GM04504 (cell line): ENCODE measurements around the gene KCNQ2.

Experiments used
- DNase-seq: peaks from one replicate; pipeline ENCODE4 v3.0.0-alpha.2; 2012; ENCODE audit warnings: low read depth

Gene KCNQ2

DNA sequence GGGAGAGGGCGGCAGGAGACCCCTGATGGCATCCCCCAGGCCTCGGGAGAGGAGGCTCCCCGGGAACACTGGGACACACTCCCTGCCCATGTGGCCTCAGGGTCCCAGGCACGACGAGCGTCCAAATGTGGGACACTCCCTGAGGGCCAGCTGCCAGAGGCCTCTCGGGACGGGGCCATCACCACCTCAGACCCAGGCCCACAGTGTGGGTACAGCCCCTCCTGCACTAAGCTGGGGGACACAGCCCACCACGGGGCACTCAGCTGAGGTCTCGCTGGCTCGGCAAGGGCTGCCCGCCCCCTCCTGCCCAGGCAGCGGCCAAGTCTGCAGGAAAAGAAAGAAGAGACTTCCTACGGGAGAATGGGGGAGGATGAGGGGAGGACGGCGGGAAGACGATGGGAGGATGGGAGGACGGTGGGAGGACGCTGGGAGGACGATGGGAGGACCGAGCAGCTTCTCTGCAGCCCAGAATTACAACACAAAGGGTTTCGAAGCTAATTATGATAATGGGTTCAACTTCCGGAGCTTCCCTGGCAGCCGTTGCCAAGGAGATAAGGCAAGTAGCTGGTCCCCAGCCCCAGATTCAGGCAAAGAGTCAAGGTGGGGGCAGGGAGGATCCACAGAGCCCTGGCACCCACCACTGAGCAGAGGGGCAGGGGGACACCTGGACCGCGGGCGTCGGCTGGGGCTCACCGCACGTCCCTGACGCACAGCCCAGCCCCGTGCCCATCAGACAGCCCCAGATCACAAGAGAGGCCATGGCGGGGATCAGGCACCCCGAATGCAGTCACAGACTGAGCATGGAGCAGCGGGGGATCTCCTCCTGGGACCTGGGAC lies 17.5 kb downstream of the KCNQ2 start:
- no peak for DNase-seq

DNA sequence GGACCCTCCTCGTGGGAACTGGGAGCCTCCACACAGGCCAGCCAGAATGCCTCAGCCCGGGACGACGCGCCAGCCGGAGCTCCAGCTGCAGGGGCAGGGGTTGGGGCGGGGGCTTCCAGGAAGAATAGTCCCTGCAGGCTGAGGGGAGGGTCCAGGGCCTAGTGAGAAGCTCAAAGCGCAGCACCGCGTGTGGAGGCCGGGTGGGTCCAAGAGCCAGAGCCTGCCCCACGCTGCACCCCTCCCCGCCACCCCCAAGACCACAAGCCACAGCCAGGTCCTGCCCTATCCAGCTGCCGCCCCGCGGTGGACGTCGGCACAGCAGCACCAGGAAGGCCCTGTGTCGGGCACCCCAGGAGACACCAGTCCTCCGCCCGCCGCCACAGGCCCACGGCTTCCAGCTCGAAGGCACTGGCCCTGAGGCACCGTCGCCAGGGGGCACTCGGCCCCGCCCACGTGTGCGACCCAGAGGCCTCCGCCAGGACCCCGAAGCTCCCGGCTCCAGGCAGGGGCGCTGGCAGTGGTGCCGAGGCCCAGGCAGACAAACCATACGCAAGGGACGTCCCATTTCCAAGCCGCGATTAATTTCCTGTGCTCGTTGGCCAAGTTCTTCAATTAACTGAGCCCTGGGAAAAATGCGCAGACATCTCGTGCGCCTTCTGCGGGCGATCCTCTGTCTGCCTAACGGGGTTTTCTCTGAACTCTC lies 19.5 kb downstream of the KCNQ2 start:
- DNase-seq, result no peak

DNA sequence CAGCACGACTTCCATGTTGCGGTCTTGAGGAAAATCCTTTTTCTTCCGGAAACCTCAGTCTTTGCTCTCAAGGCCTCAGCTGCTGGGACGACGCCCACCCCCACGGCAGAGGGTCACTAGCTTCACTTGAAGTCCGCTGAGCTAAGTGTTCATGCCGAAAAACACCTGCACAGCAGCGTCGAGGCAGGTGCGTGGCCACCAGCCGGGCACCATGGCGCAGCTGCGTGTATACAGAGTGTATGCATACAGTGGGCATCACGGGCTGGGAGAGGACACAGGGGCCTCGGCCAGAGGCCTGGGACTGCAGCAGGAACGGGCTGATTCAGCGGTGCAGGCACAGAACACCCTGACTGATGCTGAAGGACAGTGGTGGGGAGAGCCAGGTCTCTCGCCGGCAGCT lies 20.1 kb downstream of the KCNQ2 start:
- no peak for DNase-seq

DNA sequence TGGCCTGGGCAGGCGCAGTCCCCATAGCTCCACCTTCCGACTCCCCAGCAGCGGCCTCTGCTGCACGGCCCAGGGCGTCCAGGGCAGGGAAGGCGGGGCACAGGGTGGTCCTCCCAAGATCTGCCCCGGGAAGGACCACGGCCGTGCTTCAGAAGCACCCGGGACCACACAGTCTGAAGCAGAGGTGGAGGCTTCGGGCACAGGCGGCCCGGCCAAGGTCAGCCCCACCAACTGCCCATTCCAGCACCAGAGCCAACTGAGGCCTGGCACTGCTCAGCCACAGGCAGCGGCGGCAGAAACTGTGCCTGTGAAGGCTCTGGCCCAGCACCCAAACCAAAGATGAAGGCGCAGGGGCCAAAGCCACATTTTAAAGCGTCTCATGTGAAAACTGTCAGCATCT lies 20.6 kb downstream of the KCNQ2 start:
- no peak for DNase-seq

DNA sequence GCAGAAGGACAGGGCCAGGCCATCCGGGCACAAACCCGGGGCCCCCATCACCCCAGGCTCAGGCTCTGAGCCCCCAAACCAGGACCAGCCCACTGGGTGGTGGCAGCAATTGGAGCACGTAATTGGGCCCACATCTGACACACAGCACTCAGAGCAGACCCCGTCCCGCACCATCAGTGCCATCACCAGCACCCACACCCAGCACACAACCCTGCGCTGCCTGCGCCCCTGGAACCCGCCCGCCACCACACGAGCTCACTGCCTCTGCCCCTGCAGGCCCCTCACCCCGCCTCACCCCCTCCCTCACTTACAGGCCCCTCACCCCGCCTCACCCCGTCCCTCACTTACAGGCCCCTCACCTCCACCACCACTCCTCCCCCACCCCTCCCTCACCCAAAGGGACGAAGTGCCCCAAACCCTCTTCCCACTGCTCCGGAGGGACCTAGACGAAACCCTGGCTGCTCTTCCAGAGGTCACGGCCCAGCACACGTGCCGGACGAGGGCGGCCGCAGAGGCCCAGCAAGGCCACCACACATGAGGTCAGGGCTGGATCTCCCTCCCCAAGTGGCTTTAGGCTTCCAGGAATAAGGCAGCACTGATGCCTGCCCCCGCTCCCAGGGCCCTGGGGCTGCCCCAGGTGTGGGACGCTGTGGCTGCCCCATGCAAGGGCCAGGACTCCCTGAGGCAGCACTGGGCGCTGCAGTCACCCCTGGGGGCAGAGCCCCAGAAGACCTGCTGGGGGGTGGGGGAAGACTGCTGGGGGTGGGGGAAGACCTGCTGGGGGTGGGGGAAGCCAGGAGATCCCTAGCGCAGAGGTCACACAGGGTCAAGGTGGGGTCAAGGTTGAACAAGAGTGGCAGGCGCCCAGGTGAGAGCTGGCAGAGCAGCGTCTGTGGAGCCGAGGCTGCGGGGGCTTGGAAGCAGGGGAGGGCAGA lies 22.4 kb downstream of the KCNQ2 start:
- DNase-seq, result no peak

DNA sequence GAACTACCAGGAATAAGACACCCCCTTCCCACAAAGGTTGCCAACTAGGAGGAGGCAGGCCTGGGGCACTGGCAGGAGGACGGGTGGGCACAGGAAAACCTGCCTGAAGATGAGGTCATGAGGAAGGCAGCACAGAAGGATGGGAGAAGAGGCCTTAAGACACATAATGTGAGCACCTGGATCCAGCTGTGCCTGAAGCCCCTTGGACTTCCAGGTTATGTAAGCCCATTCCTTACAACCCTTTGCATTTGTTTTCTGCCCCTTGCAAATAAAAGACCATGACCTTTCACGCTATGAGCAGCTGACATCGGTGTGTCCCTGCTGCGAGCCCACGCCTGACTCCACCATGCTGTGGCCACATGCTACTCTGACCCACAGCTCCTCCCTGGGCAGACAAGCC lies 23.4 kb downstream of the KCNQ2 start:
- no peak for DNase-seq

DNA sequence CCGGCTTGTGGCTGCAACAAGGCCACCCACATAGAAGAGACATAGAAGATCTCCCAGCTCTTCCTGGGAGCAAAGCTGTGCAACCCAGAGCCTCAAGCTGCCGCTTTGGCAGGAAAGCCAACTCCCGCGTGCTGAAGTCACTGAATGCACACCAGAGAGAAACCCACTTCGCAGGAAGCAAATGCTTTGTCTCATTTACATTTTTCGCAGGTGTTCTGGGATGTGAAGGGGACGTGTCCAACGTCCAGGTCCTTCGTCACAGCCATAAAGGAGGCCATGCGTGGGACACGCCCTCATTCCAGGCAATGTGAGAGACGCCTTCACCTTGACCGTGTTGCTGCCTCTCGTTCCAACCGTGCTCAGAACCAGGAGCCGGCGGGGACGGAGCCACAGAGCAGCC lies 24.4 kb downstream of the KCNQ2 start:
- DNase-seq, result no peak

DNA sequence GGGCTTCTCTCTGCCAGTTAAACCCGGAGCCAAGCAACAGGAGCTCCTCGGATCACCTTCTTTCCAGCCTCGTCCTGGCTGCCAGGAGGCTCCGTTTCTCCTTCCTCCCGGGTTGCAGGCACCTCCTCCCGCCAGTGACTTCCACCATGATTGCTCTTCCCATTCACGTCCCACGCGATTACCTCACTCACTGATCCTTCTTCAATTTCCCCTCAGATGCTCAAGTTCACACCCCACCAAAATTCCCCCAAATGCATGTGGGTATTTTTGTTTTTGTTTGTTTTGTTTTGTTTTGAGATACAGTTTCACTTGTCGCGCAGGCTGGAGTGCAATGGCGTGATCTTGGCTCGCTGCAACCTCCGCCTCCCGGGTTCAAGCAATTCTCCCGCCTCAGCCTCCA lies 25.1 kb downstream of the KCNQ2 start:
- DNase-seq, result no peak

DNA sequence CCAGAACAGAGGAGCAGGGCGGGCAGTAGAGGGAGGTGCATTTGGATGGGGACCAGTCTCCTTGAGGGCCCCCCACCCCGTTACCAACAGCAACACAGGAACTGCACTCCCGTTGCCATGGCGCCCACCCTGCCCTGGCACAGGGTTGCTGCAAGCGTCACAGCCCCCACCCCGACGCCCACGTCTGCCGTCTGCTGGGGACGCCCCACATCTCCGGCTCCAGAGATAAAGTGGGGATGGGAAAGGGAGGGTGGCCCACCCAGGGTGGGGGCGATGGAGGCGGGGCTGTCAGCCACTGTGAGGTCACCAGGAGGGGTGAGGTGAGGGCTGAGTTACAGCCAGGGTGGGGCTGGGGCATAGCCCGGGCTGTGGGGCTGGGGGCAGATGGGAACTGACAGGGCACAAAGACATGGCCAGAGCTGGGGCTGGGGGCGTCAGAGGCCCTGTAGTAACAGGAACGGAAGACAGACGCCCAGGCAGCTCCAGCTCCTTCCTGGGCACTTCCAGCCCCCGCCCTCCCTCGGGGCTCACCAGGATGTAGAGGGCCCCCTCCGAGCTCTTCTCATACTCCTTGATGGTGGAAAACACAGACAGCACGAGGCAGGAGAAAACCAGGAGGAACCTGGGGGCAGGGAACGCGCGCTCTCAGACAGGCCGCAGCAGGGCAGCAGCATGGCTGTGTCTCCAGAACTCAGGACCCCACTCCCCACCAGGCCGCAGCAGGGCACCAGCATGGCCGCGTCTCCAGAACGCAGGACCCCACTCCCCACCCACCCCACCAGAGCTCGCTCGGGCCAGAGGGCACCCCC lies 26.0 kb downstream of the KCNQ2 start:
- DNase-seq, result no peak

DNA sequence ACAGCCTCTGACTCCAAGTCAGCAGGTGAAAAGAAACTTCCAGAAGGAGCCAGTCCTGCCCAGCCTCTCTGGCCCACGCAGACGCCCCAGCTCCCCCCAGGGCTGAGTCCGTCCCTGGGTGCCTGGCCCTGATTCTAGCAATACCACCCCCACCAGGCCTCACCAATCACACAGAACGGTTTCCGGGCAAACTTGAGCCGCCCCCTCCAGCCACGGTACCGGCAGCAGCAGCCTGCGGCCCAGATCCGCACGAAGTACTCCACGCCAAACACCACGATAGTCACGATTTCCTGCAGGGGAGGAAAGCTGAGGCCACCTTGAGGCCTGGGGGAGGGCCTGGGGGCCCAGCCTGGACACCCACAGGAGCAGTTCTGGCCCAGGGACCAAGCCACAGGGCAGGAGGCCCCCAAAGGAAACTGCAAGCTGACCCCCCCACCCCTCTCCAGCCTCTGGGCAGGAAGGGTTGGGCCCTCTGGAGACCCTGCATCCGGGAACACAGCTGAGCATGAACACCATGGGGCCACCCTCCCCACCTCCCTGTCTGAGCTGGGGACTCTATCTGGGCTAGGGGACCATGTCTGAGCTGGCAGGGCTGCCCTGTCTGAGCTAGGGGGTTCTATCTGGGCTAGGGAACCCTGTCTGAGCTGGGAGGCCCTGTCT lies 27.2 kb downstream of the KCNQ2 start:
- DNase-seq, result no peak

DNA sequence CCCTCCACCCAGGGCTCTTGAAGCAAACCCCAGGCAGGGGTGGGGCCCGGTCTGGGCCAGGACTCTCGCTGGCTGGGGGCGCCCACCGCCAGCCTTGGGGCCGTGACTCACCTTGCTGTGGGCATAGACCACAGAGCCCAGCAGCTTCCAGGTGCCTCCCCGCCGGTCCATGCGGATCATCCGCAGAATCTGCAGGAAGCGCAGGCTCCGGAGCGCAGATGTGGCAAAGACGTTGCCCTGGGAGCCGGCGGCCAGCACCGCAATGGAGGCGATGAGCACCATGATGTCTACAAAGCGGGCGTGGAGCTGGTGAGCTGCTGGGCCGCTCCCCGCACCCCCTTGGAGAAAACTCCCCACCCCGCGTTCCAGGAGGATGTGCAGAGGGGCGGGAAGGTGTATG lies 27.9 kb downstream of the KCNQ2 start:
- DNase-seq, result no peak

DNA sequence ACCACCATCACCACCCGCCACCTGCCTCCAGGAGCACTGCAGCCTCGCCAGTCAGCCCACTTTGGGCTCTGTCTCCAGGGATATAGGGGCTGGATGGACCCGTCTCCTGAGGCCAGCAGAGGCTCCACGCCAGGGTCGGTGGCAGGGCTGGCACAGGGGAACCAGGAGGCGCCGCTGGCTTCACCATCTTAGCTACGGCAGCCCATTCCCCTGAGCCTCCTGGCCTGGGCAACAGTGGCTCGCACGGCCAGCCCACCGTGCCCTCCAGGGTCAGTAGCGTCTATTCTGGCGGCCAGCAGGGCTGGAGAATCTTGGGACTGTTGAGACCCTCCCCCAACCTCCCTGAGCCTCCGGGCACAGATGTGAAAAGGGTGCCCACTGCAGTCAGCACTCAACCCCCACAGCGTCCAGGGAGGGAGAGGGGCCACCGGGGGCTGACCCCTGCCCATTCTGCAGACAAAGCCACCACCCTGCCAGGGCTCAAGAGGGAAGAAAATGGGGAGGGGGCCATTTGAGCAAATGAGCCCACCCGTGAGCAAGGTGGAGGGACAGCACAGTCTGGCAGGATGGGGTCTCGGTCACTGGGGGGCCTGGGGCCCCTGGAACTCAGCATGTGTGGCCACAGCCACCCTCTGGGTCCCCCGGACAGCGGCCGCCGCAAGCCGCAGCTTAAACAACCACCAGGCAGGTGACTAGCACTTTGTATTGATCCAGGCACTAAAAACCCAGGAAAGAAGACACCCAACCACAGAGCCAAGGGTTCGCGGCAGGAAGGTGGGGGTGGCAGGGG lies 28.7 kb downstream of the KCNQ2 start:
- DNase-seq, result no peak

DNA sequence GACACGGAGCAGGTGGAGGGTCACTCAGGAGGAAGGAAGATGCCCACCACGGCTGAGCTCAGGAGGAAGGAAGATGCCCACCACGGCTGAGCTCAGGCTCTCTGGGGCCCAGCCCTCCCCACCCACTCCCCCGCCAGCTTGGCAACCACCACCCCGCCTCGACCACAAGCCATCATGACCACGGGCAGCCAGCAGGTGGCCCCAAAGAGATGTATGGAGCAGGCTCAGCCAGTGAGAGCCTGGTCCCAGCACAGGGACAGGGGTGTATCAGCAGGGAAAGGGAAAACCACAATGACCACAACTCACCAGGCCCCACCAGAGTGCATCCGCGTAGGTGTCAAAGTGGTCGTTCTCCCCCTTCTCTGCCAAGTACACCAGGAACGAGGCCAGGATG lies 30.4 kb downstream of the KCNQ2 start:
- DNase-seq, result no peak

DNA sequence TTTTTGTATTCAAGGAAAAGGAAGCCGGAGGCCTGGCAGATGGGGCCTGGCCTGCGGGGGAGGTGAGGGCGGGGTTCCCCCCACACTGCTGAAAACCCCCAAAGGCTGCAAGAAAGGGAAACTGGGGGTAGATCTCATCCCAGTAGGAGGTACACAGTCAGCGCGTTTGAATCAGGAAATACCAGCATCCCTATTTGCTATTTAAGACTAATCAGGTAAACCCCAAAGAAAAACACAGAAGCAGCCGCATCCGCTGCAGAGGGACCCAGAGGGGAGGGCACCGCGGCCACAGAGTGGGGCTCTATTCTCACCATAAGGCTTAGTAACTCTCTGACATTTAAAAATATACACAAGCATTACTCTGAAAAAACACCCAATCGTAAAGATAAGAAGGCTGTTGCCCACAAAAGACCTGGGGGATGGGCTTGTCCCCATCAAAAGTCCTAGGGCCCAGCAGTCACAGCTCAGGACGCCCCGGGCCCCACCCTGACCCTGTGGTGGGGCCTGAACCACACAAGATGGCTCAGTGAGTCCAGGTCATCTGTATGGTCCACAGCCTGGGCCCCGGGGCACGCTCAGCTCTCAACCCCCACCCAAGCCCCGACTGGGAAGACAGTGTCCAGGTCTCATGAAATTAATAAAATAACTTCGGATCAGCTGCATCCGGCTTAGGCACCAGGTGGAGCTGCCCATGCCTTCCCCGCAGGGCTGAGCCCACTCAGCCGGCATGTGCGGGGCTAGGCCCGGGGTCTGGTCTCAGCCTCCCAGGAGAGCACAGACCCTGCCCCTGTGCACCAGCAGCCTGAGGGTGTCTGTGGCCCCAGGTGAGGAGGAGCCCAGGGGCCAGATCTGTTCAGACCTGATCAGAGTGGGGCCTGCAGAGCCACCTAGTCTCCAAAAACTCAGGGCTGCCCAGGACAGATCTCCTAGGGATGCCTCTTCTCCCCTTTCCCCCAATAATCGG lies 31.0 kb downstream of the KCNQ2 start:
- no peak for DNase-seq

DNA sequence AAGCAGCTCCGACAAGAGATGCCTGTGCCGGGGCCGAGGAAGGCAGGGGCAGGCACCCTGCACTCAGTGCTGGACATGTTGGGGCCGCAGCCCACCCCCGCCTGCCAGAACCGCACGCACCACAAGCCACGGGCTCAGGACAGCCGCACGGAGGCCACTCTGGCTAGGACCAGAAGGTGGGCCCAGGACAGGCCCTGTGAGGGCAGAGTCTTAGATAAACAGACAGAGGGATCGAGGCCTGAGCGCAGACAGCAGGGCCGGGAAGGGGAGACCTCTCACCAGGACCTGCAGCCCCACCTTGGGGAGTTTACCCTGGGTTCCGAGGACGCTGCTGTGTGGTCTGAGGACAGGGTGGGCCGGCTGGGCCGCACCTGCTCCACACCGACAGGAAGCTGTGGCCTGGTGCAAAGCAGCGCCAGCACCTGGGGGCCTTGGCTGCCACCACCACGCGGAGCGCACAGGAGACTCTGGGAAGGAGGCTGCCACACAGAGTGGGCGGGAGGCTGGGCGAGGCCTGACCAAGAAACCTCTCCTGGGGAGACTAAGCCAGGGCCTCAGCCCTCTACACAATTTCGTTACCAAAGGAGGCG lies 32.0 kb downstream of the KCNQ2 start:
- no peak for DNase-seq

DNA sequence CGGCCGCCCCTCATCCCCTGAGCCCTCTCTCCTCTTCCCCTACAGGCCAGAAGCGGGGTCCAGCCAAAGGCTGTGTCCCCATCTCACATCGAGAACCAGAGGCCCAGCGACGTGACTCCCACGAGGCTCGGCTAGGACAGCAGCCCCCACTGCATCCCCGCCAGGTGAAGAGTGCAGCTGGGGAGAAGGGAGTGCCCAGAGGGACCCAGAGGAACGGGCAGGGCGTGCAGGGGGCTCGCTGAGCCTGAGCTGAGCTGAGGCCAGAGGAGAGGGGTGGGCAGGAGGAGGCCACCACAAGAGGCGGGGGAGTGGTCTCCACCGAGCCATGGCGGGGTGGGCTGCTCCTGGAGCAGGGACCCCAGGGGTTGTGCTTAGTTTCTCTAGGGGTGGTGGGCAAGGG lies 32.6 kb downstream of the KCNQ2 start:
- no peak for DNase-seq

DNA sequence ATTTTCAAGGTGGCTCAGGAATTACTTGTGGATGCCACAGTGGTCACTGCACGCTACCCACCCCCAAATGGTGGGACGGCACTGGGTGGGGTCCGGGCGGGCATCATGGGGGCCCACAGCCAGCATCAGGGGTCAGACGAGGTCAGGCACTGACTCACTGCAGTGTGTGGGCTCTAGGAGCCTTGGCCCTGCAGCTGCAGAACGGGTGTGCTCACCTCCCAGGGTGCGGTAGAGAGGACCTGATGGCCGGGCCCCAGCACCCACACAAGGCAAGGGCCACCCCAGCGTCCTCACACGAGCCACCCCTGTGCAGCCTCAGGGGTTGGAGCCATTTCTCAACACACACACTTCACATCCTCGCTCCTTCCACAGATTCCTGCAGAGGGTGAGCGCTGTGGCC lies 34.3 kb downstream of the KCNQ2 start:
- DNase-seq, result no peak

DNA sequence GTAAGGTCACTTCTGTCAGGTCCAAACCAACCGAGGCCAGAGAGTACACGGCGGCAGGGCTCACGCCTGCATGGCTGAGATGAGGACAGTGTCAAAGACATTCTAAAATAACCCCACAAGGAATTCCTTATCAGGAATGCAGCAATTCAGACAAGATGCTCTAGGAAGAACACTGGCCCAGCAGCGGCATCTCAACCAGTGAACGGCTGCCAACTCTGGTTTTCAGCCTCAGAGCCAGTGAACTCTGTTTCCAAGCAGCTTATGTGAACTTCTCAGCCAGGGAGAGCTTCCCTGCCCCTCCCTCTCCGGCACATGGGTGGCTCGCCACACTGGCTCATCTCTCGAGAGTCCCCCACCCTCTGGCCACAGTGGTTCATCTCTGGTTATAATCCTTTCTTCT lies 36.9 kb downstream of the KCNQ2 start:
- DNase-seq, result no peak
